Neuron (in vitro differentiated cells): Measurements from ENCODE around the gene TRPM2.

Experiments
- H2AFZ ChIP-seq: one replicate; pipeline ENCODE4 v1.6.1; 2013; ENCODE audit warnings: low read depth, mild to moderate bottlenecking, inconsistent platforms, low read length, moderate library complexity
- H3K27me3 ChIP-seq: one replicate; pipeline ENCODE4 v1.6.1; 2013; ENCODE audit warnings: low read length; ENCODE audit not compliant: insufficient read depth
- H3K36me3 ChIP-seq: one replicate; pipeline ENCODE4 v1.6.1; 2013; ENCODE audit warnings: low read length; ENCODE audit not compliant: insufficient read depth
- H3K4me1 ChIP-seq: one replicate; pipeline ENCODE4 v1.6.1; 2013; ENCODE audit warnings: low read length; ENCODE audit not compliant: insufficient read depth
- H3K4me3 ChIP-seq: 2 replicates; pipeline ENCODE4 v1.5.1; 2013; ENCODE audit warnings: mild to moderate bottlenecking, low read length, moderate library complexity
- H3K9me3 ChIP-seq: one replicate; pipeline ENCODE4 v1.6.1; 2013; ENCODE audit warnings: low read length

TRPM2 gene

DNA sequence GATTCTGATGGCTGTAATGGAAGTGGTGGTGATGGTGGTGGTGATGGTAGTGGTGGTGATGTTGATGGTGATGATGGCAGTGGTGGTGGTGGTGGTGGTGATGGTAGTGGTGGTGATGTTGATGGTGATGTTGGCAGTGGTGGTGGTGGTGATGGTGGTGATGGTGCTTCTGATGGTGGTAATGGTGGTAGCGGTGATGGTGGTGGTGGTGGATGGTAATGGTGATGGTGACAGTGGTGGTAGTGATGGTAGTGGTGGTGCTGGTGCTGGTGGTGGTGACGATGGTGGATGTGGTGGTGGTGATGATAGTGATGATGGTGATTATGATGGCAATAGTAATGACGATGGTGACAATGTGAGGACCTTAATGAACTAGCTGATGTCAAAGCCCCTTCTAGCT lies 66.3 kb downstream of the TRPM2 start:
- Histone ChIP-seq H2AFZ (no peak overlapping the region), H3K36me3 (no peaks in the 10 kb centered on the region), H3K4me1 (no peaks in the 10 kb centered on the region), H3K9me3 (peaks cover 8% of the 10 kb centered on the region), H3K4me3 (no peak overlapping the region), H3K27me3 (peaks cover 8% of the 10 kb centered on the region)

DNA sequence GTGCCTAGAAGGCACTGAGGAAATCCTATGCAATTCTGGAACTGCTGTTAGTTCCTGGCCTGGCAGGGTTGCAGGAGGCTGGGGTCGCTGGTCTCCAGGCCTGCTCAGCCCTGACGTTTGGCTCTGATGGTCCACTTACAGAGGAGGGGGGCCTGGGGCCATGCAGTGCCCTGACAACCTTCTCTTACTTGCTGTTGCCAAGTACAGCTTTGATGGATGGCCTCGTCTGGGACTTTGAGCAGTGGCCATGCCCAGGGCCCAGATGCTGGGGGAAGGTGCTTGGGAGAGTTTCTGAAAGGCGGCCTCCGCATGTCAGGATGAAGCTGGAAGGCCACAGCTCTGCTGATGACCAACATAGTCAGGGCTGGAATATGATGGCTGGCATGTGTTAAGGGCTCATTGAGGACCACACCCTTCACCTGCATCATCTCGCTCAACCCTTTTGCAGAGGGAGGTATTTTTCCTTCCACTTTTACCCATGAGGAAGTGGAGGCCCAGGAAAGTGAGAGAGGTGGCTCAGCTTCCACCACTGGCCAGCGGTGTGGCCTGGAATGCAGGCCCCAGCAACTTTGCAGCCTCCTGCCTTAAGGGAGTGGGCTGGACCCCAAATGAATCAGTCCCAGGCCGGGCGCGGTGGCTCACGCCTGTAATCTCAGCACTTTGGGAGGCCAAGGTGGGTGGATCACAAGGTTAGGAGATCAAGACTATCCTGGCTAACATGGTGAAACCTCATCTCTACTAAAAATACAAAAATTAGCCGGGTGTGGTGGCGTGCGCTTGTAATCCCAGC lies 67.2 kb downstream of the TRPM2 start:
- no peak overlapping the region for H2AFZ ChIP-seq
- H3K27me3 ChIP-seq = peaks cover 4% of the 10 kb centered on the region
- H3K4me3 ChIP-seq = no peak overlapping the region
- no peaks in the 10 kb centered on the region for H3K4me1 ChIP-seq
- no peaks in the 10 kb centered on the region for H3K36me3 ChIP-seq
- H3K9me3 ChIP-seq = peaks cover 8% of the 10 kb centered on the region

DNA sequence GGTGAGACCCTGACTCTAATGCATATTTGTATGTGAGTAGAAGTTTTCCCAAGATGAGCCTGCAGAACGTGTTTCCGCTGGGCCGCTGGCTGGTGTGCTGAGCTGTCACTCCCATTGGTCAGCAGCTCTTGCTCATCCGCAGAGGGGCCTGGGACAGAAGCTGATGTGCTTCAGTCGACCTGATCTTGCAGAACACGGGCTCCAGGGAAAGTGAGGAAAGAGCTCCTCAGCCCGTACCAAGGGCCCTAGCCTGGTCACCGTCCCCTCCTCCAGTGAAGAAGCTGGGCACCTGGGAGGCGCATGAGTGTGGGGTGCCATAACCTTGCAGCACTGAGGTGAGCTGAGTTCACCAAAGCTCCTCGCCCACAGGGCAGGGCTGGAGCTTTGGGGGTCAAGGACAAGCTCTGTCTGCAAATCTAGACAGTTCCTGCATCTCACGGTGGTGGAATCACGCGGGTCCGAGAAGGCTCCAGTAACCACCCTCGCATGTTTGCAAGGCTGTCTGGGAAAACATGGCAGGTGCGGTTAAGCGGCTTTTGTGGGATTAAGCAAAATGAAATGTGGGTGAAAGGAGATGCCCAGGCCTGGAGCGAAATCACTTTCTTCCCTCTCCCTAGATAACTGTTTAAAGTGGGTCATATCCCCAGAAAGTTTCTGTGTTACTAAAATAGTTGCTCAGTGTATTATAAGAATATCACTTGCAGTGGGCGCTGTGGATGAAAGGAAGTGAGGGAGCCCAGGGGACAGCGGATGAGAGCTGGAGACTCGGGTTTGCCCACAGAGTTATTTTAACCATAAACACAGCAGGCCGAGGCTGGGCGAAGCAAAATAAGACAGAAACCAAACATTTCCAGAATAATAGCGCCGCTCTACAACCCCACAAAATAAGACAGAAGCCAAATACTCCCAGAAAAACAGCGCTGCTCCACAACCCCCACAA lies 68.8 kb downstream of the TRPM2 start:
- H3K27me3 ChIP-seq = peaks cover 2% of the 10 kb centered on the region
- no peaks in the 10 kb centered on the region for H3K36me3 ChIP-seq
- peaks cover 8% of the 10 kb centered on the region for H3K9me3 ChIP-seq
- H3K4me1 ChIP-seq = no peaks in the 10 kb centered on the region
- no peak overlapping the region for H2AFZ ChIP-seq
- H3K4me3 ChIP-seq = no peak overlapping the region

DNA sequence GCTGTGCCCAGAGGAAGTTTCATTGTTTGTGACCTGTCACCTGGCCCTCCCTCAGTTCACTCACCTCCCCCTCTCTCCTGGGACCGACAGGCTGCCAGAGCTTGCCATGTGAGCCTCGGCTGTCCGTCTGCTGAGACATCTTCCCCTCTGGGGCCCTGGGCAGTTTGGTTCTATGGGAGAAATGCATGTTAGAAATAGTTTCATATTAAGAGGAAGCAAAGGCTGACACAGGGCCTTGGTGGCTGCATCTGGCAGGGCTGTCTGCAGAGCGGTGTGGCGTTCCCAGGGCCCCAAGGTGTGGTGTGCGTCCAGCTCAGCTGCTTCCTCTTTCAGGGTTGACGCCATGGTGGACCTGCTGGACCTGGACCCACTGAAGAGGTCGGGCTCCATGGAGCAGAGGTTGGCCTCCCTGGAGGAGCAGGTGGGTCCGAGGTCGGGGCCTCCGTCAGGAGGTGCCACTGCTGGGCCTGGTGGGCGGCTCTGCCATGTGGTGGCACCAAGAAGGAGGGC lies 69.9 kb downstream of the TRPM2 start:
- no peaks in the 10 kb centered on the region for H3K36me3 ChIP-seq
- peaks cover 12% of the 10 kb centered on the region for H3K9me3 ChIP-seq
- peaks cover 2% of the 10 kb centered on the region for H3K27me3 ChIP-seq
- H3K4me1 ChIP-seq = no peaks in the 10 kb centered on the region
- H2AFZ ChIP-seq = no peak overlapping the region
- H3K4me3 ChIP-seq = no peak overlapping the region

DNA sequence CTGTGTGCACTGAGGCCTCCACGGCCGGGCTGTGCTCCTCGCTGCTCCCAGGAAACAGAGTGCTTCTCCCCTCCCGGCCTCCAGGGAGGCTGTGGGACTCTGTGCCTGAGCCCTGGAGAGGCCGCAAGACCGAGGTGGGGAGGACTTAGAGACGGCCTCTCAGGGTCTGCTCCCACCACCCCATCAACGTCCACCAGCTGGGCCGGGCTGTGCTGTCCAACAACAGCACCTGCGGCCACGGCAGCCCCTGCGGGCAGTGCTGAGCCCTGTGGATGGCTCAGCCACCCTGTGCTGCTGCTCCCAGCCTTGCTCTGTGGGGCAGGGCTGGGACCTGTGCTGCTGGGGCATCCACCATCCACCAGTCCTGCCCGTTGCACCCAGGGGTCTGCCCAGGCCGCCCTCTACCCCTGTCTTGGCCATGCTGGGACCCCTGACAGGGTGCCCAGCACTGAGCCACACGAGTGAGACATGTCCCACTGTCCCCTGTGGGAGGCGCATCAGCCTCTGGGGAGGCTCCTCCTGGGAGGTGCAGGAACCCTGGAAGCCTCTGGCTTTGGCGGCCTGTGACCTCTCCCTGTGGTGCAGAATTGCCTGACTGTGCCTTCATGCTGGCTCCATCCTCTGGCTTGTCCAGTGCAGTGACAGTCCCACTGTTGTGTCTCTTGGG lies 70.7 kb downstream of the TRPM2 start:
- Histone ChIP-seq H2AFZ (no peak overlapping the region), H3K36me3 (no peaks in the 10 kb centered on the region), H3K4me1 (no peaks in the 10 kb centered on the region), H3K9me3 (peaks cover 9% of the 10 kb centered on the region), H3K27me3 (peaks cover 2% of the 10 kb centered on the region), H3K4me3 (no peak overlapping the region)

DNA sequence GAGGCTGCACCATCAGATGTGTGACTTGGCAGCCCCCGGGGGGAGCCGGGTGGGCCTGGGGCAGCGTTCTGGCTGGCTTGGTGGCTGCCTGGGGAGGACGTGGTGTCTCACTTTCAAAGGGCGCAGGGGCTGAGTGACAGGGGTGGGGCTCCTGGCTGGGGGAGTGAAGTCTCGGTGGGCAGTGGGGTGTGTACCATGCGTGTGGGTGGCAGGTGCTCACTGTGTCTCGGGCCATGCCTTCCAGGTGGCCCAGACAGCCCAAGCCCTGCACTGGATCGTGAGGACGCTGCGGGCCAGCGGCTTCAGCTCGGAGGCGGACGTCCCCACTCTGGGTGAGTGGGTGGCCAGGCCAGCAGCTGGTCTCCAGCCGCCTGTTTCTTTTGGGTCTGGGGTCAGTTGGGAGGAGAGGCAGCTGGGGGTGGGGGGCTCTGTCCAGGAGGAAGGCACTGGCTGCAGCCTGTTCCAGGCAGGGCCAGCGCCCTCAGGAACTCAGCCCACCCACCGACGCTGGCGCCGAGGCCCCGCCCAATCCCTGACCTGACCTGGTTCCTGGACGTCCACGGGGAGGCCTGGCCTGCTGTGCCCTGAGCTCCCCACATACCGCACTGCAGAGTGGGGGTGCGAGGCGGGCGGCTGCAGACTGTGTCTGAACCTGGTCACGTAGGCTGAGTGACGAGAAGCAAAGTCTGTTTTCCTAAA lies 71.3 kb downstream of the TRPM2 start:
- Histone ChIP-seq H3K4me3 (no peak overlapping the region), H3K4me1 (no peaks in the 10 kb centered on the region), H2AFZ (no peak overlapping the region), H3K27me3 (peaks cover 2% of the 10 kb centered on the region), H3K36me3 (no peaks in the 10 kb centered on the region), H3K9me3 (peaks cover 4% of the 10 kb centered on the region)

DNA sequence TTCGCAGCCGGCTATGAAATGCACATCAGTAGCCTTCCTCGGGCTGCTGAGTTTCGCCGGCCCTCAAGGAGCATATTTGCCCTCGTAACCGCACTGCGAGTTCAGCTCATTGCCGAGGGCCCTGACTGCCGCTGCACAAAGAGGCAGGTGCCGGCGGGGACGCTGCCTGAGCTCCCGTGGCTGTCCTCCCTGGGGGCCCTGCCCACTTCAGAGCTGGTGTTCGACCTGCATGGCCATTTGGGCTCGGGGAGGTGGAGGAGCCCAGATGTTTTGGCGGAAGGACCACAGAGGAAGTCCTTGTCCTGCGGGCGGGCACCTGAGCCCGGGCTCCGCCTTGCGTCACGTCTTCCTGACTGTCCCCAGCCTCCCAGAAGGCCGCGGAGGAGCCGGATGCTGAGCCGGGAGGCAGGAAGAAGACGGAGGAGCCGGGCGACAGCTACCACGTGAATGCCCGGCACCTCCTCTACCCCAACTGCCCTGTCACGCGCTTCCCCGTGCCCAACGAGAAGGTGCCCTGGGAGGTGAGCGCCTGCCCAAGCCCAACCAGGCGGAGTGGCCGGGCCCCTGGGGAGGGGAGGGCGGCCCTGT lies 72.0 kb downstream of the TRPM2 start:
- H3K36me3 ChIP-seq = no peaks in the 10 kb centered on the region
- no peaks in the 10 kb centered on the region for H3K4me1 ChIP-seq
- no peak overlapping the region for H2AFZ ChIP-seq
- peaks cover 4% of the 10 kb centered on the region for H3K9me3 ChIP-seq
- H3K4me3 ChIP-seq = no peak overlapping the region
- peaks cover 2% of the 10 kb centered on the region for H3K27me3 ChIP-seq

DNA sequence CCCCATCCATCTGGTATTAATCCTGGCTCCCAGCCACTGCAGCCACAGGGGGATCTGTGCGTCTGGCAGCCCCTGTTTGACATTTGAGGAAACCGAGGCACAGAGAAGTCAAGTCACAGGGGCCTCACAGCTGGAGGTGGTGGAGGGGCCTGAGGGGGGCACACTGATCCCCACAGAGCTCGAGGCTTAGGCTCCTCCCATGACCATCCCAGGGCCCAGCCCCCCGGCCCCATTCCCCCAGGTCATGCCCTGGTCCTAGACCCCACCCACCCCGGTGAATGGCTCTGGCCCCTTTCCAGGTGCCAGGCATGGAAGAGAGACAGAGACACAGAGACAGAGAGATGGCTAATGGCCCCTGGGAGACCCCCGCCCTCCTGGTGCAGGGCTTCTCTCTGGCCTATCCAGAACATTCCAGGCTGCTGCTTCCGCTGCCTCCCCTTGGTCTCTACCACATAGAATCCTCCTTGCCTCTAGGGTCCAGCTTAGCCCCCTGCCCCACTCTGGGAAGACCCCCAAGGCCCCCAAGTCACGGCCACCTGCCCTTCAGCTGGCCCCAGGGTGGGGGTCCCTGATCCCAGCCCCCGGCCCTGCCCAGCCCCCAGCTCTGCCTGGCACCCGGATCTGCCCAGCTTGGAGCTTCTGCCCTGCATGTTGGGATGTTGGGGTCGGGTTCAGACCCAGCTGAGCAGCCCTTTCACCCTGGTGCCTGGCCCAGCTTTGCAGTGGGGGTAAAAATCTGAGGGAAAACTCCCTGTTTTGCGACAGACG lies 72.7 kb downstream of the TRPM2 start:
- H3K9me3 ChIP-seq = peaks cover 4% of the 10 kb centered on the region
- no peak overlapping the region for H3K4me3 ChIP-seq
- no peaks in the 10 kb centered on the region for H3K36me3 ChIP-seq
- H3K4me1 ChIP-seq = no peaks in the 10 kb centered on the region
- H2AFZ ChIP-seq = no peak overlapping the region
- H3K27me3 ChIP-seq = peaks cover 2% of the 10 kb centered on the region

DNA sequence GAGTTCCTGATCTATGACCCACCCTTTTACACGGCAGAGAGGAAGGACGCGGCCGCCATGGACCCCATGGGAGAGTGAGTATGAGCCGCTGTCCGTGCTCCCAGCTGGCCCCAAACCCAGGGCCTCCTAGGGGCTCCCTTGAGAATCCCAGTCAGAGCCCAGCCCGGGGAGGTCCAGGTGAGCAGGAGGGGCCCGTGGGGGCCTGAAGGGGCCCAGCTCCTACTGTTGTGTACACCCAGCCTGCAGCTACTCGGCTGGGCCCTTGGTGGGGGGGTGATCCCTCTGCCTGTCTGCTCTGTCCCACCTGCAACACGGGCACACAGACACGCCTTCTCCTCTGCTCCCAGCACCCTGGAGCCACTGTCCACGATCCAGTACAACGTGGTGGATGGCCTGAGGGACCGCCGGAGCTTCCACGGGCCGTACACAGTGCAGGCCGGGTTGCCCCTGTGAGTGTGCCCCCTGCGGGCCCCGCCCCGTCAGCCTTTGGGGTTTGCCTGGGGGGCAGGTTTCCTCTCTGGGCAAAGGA lies 73.3 kb downstream of the TRPM2 start:
- no peaks in the 10 kb centered on the region for H3K36me3 ChIP-seq
- no peak overlapping the region for H2AFZ ChIP-seq
- no peaks in the 10 kb centered on the region for H3K4me1 ChIP-seq
- H3K9me3 ChIP-seq = peaks cover 4% of the 10 kb centered on the region
- no peak overlapping the region for H3K4me3 ChIP-seq
- peaks cover 2% of the 10 kb centered on the region for H3K27me3 ChIP-seq

DNA sequence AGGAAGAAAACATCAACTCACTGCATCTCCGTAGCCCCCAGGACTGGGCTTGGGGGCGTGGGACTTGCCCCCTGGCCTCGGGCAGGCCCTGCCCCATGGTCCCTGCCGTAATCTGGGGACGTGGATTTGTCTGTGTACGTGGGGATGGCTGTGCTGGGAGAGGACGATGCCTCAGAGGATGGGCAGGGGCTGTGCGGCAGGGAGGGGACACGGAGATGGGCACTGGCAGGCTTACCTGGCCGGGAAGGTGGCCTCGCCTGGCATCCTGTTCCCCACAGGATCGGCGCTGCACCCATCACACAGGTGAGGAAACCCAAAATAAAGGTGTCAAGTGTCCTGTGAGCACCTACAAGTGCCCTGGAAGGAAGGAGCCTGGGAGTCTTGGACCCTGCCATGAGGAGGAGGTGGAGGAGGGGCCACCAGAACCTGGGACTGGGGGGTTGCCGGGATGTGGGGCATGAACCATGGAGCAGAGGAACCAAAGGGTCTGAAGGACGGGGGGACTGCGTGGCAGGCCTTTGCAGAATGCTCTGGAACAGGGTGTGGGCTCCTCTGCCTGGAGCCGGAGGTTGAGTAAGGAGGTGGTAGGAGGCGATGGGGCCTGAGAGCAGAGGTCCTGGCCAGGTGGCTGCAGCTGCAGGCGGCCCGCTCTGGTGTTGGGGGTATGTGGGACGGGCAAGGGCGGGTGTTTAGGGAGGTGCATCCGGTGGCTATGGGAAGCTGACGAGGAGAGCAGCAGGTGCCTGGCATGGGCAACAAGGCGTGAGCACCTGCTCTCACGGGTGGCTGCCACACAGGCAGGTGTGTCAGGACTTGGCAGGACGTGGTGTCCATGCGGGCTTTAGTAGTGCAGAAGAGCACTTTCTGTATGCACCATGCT lies 74.1 kb downstream of the TRPM2 start:
- no peaks in the 10 kb centered on the region for H3K4me1 ChIP-seq
- peaks cover 2% of the 10 kb centered on the region for H3K27me3 ChIP-seq
- H3K9me3 ChIP-seq = peaks cover 4% of the 10 kb centered on the region
- no peaks in the 10 kb centered on the region for H3K36me3 ChIP-seq
- H2AFZ ChIP-seq = no peak overlapping the region
- H3K4me3 ChIP-seq = no peak overlapping the region
